Measurements from ENCODE around the gene DRD3.
A peak's percentile ranks its signal among the peaks of the same experiment; 100 is the strongest.

Gene DRD3

GRCh38 chr3:114186501-114186900, 7.6 kb upstream of the DRD3 start:
- H3K27ac ChIP-seq = no peak overlapping the region
- TF ChIP-seq ZFX (IDR thresholded peaks at IDR 0.05; ENCODE audit: borderline replicate concordance) = no peak
- no peak for TF ChIP-seq CTCF (IDR thresholded peaks at IDR 0.05)

GRCh38 chr3:114179575-114179974, 723 bp upstream of the DRD3 start:
- TF ChIP-seq CTCF (IDR thresholded peaks at IDR 0.05) = peak; percentile 71
- no peak for TF ChIP-seq ZFX (IDR thresholded peaks at IDR 0.05; ENCODE audit: borderline replicate concordance)
- H3K27ac ChIP-seq = no peak overlapping the region

GRCh38 chr3:114176890-114177289, 2.0 kb downstream of the DRD3 start:
- no peak overlapping the region for H3K27ac ChIP-seq

GRCh38 chr3:114176487-114176886, 2.4 kb downstream of the DRD3 start:
- TF ChIP-seq CTCF (IDR thresholded peaks at IDR 0.05) (no peak), ZFX (IDR thresholded peaks at IDR 0.05; ENCODE audit: borderline replicate concordance) (no peak)

More at GRCh38 chr3:114176890-114177289, 2.0 kb downstream of the DRD3 start:
- TF ChIP-seq CTCF (IDR thresholded peaks at IDR 0.05) (no peak), ZFX (IDR thresholded peaks at IDR 0.05; ENCODE audit: borderline replicate concordance) (no peak)

GRCh38 chr3:114175204-114175987, 3.5 kb downstream of the DRD3 start:
- H3K27ac ChIP-seq = no peak overlapping the region
- TF ChIP-seq CTCF (IDR thresholded peaks at IDR 0.05) (no peak), ZFX (IDR thresholded peaks at IDR 0.05; ENCODE audit: borderline replicate concordance) (no peak)

More at GRCh38 chr3:114176487-114176886, 2.4 kb downstream of the DRD3 start:
- no peak overlapping the region for H3K27ac ChIP-seq

GRCh38 chr3:114171677-114172076, 7.2 kb downstream of the DRD3 start:
- TF ChIP-seq CTCF (IDR thresholded peaks at IDR 0.05) = no peak
- no peak for TF ChIP-seq ZFX (IDR thresholded peaks at IDR 0.05; ENCODE audit: borderline replicate concordance)
- no peak overlapping the region for H3K27ac ChIP-seq

GRCh38 chr3:114168150-114168549, 10.7 kb downstream of the DRD3 start:
- TF ChIP-seq CTCF (IDR thresholded peaks at IDR 0.05) (no peak), ZFX (IDR thresholded peaks at IDR 0.05; ENCODE audit: borderline replicate concordance) (no peak)
- H3K27ac ChIP-seq = no peak overlapping the region
